Osteoblast (primary cell): ENCODE data around the gene FAM162A. TPM values are rescaled to one million over a fixed set of nuclear protein-coding genes. Genes with fewer than 3 reads are reported as not detected.

Experiments
- DNase-seq: peaks from one replicate; pipeline ENCODE4 v3.0.0; 2011; ENCODE audit warnings: low spot score, mixed read lengths; ENCODE audit not compliant: insufficient read length; ENCODE audit errors: missing footprints
- H2AFZ ChIP-seq: 2 replicates; pipeline ENCODE4 v1.6.0; 2011; ENCODE audit warnings: mild to moderate bottlenecking, low read length
- H3K27ac ChIP-seq: 2 replicates; pipeline ENCODE4 v1.5.1; 2011; ENCODE audit warnings: mild to moderate bottlenecking, low read depth, low read length, moderate library complexity
- H3K27me3 ChIP-seq: 2 replicates; pipeline ENCODE4 v1.6.0; 2012; ENCODE audit warnings: mild to moderate bottlenecking, control low read depth, inconsistent platforms, low read length, moderate library complexity; ENCODE audit not compliant: insufficient read depth
- H3K36me3 ChIP-seq: 2 replicates; pipeline ENCODE4 v1.5.1; 2011; ENCODE audit warnings: mild to moderate bottlenecking, low read length, control low read depth, moderate library complexity; ENCODE audit not compliant: insufficient read depth
- H3K4me1 ChIP-seq: 2 replicates; pipeline ENCODE4 v1.5.1; 2011; ENCODE audit warnings: mild to moderate bottlenecking, low read length, control low read depth, moderate library complexity; ENCODE audit not compliant: insufficient read depth
- H3K4me2 ChIP-seq: 2 replicates; pipeline ENCODE4 v1.6.0; 2011; ENCODE audit warnings: mild to moderate bottlenecking, low read length; ENCODE audit not compliant: insufficient read depth
- H3K4me3 ChIP-seq: fragments of 200-600 bp; sonication (generic); 3 replicates; pipeline ENCODE4 v1.5.1; 2012; ENCODE audit warnings: mild to moderate bottlenecking, low read length, inconsistent platforms; ENCODE audit not compliant: insufficient read depth
- H3K79me2 ChIP-seq: 2 replicates; pipeline ENCODE4 v1.6.0; 2012; ENCODE audit warnings: mild to moderate bottlenecking, low read length, control low read depth, inconsistent platforms; ENCODE audit not compliant: insufficient read depth
- H3K9me3 ChIP-seq: 2 replicates; pipeline ENCODE4 v1.5.1; 2011; ENCODE audit warnings: low read depth, low read length, control low read depth
- H4K20me1 ChIP-seq: 2 replicates; pipeline ENCODE4 v1.6.0; 2012; ENCODE audit warnings: mild to moderate bottlenecking, low read length, control low read depth; ENCODE audit not compliant: insufficient read depth
- CTCF ChIP-seq: IDR thresholded peaks from 2 replicates; pipeline ENCODE4 v1.5.1; 2011; ENCODE audit warnings: mild to moderate bottlenecking, low read depth, low read length, moderate library complexity; ENCODE audit errors: extremely low read depth
- total RNA-seq: library from RNA; depleted of rRNA; stranded (reverse); fragments of >200 nt; gene quantifications from 2 replicates; pipeline ENCODE4 v1.2.3, GENCODE V29; 2012

Gene FAM162A
- total RNA-seq, 1 donor: 6.5 TPM

- TF ChIP-seq CTCF: no peak
- Histone ChIP-seq H3K4me2 (no peak overlapping the region), H3K9me3 (no peaks in the 10 kb centered on the region), H3K4me3 (no peak overlapping the region), H3K27me3 (no peaks in the 10 kb centered on the region), H3K79me2 (peaks cover 35% of the 10 kb centered on the region), H2AFZ (no peak overlapping the region), H3K4me1 (peaks cover 10% of the 10 kb centered on the region), H3K36me3 (peaks cover 7% of the 10 kb centered on the region), H4K20me1 (peaks cover 5% of the 10 kb centered on the region), H3K27ac (no peak overlapping the region)
- no peak for DNase-seq
Measured at GRCh38 chr3:122410111-122410510, 26.1 kb downstream of the FAM162A start.

GRCh38 chr3:122410639-122411038, 26.7 kb downstream of the FAM162A start:
- no peak overlapping the region for H3K27ac ChIP-seq
- TF ChIP-seq CTCF: no peak
- no peak for DNase-seq

GRCh38 chr3:122414391-122414790, 30.4 kb downstream of the FAM162A start:
- H3K27ac ChIP-seq: peak overlapping the region; percentile 98
- H3K4me2 ChIP-seq: peak overlapping the region; percentile 89
- no peak overlapping the region for H2AFZ ChIP-seq
- H4K20me1 ChIP-seq: peaks cover 5% of the 10 kb centered on the region
- peaks cover 4% of the 10 kb centered on the region for H3K36me3 ChIP-seq
- H3K79me2 ChIP-seq: peaks cover 63% of the 10 kb centered on the region
- no peak for TF ChIP-seq CTCF
- no peaks in the 10 kb centered on the region for H3K27me3 ChIP-seq
- H3K9me3 ChIP-seq: no peaks in the 10 kb centered on the region
- no peak for DNase-seq
- peak overlapping the region; percentile 98 for H3K4me3 ChIP-seq
- peaks cover 14% of the 10 kb centered on the region for H3K4me1 ChIP-seq

More at GRCh38 chr3:122410639-122411038, 26.7 kb downstream of the FAM162A start:
- Histone ChIP-seq H3K4me1 (peaks cover 14% of the 10 kb centered on the region), H3K79me2 (peaks cover 40% of the 10 kb centered on the region), H3K36me3 (peaks cover 7% of the 10 kb centered on the region), H3K4me3 (no peak overlapping the region), H4K20me1 (peaks cover 5% of the 10 kb centered on the region), H3K9me3 (no peaks in the 10 kb centered on the region), H2AFZ (no peak overlapping the region), H3K4me2 (no peak overlapping the region), H3K27me3 (no peaks in the 10 kb centered on the region)

GRCh38 chr3:122415104-122415744, 31.2 kb downstream of the FAM162A start:
- Histone ChIP-seq H3K27me3 (no peaks in the 10 kb centered on the region), H3K9me3 (no peaks in the 10 kb centered on the region), H2AFZ (peak overlapping the region; percentile 97), H3K4me2 (peak overlapping the region; percentile 89), H3K36me3 (peaks cover 4% of the 10 kb centered on the region), H3K79me2 (peaks cover 65% of the 10 kb centered on the region), H3K4me3 (peak overlapping the region; percentile 98), H3K4me1 (peaks cover 14% of the 10 kb centered on the region), H4K20me1 (peaks cover 5% of the 10 kb centered on the region), H3K27ac (peak overlapping the region; percentile 98)
- no peak for TF ChIP-seq CTCF
- DNase-seq: no peak
